Ishikawa (cell line): Measurements from ENCODE around the gene LRRC4.

Experiments used
- CEBPB ChIP-seq: IDR thresholded peaks from 2 replicates; pipeline ENCODE4 v1.6.1; 2012
- EGR1 ChIP-seq: IDR thresholded peaks from 2 replicates; pipeline ENCODE4 v1.6.1; 2012
- TAF1 ChIP-seq: IDR thresholded peaks from 2 replicates; pipeline ENCODE4 v1.6.1; 2012; ENCODE audit warnings: low read depth, mild to moderate bottlenecking
- TF ChIP-seq, protein P1 (sequence below): IDR thresholded peaks from 2 replicates; pipeline ENCODE4 v1.6.1; 2012; ENCODE audit warnings: low read depth, mild to moderate bottlenecking

DNA sequence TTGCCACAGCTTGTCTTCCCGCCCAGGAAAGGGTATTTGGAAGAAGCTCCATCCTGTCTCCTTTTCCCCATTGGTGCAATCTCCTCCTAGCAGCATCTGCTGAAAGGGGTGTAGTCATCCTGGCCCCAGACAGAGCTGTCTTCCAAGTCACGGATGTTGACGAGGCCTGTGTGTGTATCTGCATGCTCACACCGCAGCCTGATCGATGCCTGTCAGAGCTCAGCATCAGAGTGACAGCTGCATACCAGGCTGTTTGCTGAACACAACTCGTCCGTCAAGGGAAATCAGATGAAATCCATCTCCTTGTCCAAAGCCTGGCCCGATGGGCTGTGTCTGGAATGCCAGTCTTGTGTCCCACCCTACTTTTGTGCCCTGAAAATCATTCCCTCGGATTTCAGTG, 21.2 kb upstream of the LRRC4 start:
- TF ChIP-seq TAF1 (no peak), CEBPB (no peak), EGR1 (no peak)
- TF ChIP-seq, protein P1, sequence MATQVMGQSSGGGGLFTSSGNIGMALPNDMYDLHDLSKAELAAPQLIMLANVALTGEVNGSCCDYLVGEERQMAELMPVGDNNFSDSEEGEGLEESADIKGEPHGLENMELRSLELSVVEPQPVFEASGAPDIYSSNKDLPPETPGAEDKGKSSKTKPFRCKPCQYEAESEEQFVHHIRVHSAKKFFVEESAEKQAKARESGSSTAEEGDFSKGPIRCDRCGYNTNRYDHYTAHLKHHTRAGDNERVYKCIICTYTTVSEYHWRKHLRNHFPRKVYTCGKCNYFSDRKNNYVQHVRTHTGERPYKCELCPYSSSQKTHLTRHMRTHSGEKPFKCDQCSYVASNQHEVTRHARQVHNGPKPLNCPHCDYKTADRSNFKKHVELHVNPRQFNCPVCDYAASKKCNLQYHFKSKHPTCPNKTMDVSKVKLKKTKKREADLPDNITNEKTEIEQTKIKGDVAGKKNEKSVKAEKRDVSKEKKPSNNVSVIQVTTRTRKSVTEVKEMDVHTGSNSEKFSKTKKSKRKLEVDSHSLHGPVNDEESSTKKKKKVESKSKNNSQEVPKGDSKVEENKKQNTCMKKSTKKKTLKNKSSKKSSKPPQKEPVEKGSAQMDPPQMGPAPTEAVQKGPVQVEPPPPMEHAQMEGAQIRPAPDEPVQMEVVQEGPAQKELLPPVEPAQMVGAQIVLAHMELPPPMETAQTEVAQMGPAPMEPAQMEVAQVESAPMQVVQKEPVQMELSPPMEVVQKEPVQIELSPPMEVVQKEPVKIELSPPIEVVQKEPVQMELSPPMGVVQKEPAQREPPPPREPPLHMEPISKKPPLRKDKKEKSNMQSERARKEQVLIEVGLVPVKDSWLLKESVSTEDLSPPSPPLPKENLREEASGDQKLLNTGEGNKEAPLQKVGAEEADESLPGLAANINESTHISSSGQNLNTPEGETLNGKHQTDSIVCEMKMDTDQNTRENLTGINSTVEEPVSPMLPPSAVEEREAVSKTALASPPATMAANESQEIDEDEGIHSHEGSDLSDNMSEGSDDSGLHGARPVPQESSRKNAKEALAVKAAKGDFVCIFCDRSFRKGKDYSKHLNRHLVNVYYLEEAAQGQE, result no peak
